ENCODE results near the gene FOXN3.

GRCh38 chr14:89138846-89139245 is 278.2 kb downstream of the FOXN3 start:
- no peak for TF ChIP-seq CTCF (IDR thresholded peaks at IDR 0.05)
- no peak for TF ChIP-seq POLR2A (IDR thresholded peaks at IDR 0.05)
